ENCODE measurements around the gene SFXN3. TPM values are rescaled to one million over a fixed set of nuclear protein-coding genes. Genes with fewer than 3 reads are reported as not detected.
A peak's percentile ranks its signal among the peaks of the same experiment; 100 is the strongest.

Gene SFXN3
- total RNA-seq, 1 experiment from 2014 or later: 2.8 TPM

DNA sequence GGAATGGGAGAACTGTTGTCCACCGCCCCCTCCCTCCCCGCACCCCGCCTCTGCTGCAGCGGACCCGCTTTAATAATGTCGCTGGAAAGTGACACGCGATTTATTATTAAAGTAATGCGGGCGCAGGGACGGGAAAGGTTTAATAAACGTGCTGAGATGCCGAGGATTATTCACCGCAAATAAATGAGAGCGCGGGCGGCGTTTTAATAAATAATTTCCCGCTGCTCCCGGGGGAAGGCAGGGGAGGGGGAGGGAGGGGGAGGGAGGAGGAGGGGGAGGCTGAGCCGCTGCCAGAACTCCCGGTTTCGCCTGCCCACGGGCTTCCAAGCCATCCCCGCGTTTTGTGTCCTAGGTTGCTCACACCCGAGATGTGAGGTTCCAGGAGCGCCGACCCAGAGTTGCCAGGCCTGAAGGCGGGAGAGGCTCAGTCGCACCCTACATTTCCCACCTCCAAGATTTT, 35.9 kb downstream of the SFXN3 start:
- TF ChIP-seq, protein P1, sequence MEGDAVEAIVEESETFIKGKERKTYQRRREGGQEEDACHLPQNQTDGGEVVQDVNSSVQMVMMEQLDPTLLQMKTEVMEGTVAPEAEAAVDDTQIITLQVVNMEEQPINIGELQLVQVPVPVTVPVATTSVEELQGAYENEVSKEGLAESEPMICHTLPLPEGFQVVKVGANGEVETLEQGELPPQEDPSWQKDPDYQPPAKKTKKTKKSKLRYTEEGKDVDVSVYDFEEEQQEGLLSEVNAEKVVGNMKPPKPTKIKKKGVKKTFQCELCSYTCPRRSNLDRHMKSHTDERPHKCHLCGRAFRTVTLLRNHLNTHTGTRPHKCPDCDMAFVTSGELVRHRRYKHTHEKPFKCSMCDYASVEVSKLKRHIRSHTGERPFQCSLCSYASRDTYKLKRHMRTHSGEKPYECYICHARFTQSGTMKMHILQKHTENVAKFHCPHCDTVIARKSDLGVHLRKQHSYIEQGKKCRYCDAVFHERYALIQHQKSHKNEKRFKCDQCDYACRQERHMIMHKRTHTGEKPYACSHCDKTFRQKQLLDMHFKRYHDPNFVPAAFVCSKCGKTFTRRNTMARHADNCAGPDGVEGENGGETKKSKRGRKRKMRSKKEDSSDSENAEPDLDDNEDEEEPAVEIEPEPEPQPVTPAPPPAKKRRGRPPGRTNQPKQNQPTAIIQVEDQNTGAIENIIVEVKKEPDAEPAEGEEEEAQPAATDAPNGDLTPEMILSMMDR (conservative IDR thresholded peaks at IDR 0.05): no peak
- H3K36me3 Mint-ChIP-seq (ENCODE audit: insufficient read depth in 1 of 3, low read depth in 3 of 3): no peaks in the 10 kb centered on the region; a peak in 1 of 7 replicates
- no peak overlapping the region for H3K9ac ChIP-seq (ENCODE audit: extremely low read depth, insufficient read length, low read length)
- H4K5ac ChIP-seq (ENCODE audit: insufficient read length, low read depth, low read length): no peak overlapping the region
- H3K18ac ChIP-seq (ENCODE audit: insufficient read length, low read depth, low read length): no peak overlapping the region
- H2AK5ac ChIP-seq (ENCODE audit: insufficient read length, low read length): no peak overlapping the region
- H2BK12ac ChIP-seq (ENCODE audit: insufficient read length, low read depth, low read length): no peak overlapping the region
- H3K4me2 ChIP-seq (ENCODE audit: insufficient read depth, insufficient read length, low read length): peak overlapping the region; percentile 69
- H3K27ac Mint-ChIP-seq: no peak overlapping the region
- H3K14ac ChIP-seq (ENCODE audit: insufficient read depth, low read length): no peak overlapping the region
- no peak overlapping the region for H4K8ac ChIP-seq (replicated peaks; ENCODE audit: insufficient read length, low read depth, low read length)
- H3K27me3 Mint-ChIP-seq (ENCODE audit: low read depth): peaks cover 71% of the 10 kb centered on the region
- no peak overlapping the region for H2BK120ac ChIP-seq (ENCODE audit: low read depth, low read length, poor library complexity, severe bottlenecking)
- H2AFZ ChIP-seq (ENCODE audit: low read length): no peak overlapping the region
- no peak overlapping the region for H3K56ac ChIP-seq (ENCODE audit: insufficient read length, low read depth, low read length)
- WGBS (ENCODE audit: extremely low coverage, insufficient read length, low lambda C conversion rate): no CpG with 5 or more reads among the region's 31 CpGs
- no peak for DNase-seq
- H3K23ac ChIP-seq (ENCODE audit: insufficient read length, low read depth, low read length): no peak overlapping the region
- no peak overlapping the region for H2BK20ac ChIP-seq (ENCODE audit: low read depth, low read length, poor library complexity, severe bottlenecking)
- no peak overlapping the region for H2BK5ac ChIP-seq (ENCODE audit: insufficient read length, low read length)
- H3K27me3 ChIP-seq (ENCODE audit: insufficient read depth, low read length): peaks cover 45% of the 10 kb centered on the region
- no peaks in the 10 kb centered on the region; the same call in 1 of the 2 replicates for H3K4me1 ChIP-seq (ENCODE audit: insufficient read depth, low read length)
- H3K9me3 Mint-ChIP-seq: no peaks in the 10 kb centered on the region; a peak in 1 of 5 replicates
- H3K9me3 ChIP-seq (ENCODE audit: control insufficient read depth, low read depth, low read length): no peaks in the 10 kb centered on the region
- H4K91ac ChIP-seq (ENCODE audit: insufficient read length, low read depth, low read length): no peak overlapping the region
- H3K23me2 ChIP-seq (ENCODE audit: insufficient read length, low read depth, low read length, poor library complexity, severe bottlenecking): peaks cover 25% of the 10 kb centered on the region
- no peaks in the 10 kb centered on the region for H3K79me2 ChIP-seq (ENCODE audit: insufficient read depth, low read length)
- no peaks in the 10 kb centered on the region for H4K20me1 ChIP-seq (ENCODE audit: control insufficient read depth, insufficient read depth, insufficient read length)
- H3K4ac ChIP-seq (ENCODE audit: low read depth, low read length): no peak overlapping the region
- peak overlapping the region; percentile 71 to 87 for H3K4me3 Mint-ChIP-seq
- peaks cover 19 to 29% of the 10 kb centered on the region in 2 experiments for H3K4me1 Mint-ChIP-seq
- no peak overlapping the region for H3T11ph ChIP-seq (ENCODE audit: low read length)
- H3K27ac ChIP-seq (ENCODE audit: insufficient read length, low read depth, low read length): no peak overlapping the region
- H3K79me1 ChIP-seq (ENCODE audit: insufficient read depth, low read depth, low read length, poor library complexity, severe bottlenecking): no peaks in the 10 kb centered on the region
- no peak overlapping the region for H2BK15ac ChIP-seq (ENCODE audit: low read depth, low read length)

Measured in H9 (cell line).